ENCODE results near the gene RAPGEF4.

RAPGEF4 gene

DNA sequence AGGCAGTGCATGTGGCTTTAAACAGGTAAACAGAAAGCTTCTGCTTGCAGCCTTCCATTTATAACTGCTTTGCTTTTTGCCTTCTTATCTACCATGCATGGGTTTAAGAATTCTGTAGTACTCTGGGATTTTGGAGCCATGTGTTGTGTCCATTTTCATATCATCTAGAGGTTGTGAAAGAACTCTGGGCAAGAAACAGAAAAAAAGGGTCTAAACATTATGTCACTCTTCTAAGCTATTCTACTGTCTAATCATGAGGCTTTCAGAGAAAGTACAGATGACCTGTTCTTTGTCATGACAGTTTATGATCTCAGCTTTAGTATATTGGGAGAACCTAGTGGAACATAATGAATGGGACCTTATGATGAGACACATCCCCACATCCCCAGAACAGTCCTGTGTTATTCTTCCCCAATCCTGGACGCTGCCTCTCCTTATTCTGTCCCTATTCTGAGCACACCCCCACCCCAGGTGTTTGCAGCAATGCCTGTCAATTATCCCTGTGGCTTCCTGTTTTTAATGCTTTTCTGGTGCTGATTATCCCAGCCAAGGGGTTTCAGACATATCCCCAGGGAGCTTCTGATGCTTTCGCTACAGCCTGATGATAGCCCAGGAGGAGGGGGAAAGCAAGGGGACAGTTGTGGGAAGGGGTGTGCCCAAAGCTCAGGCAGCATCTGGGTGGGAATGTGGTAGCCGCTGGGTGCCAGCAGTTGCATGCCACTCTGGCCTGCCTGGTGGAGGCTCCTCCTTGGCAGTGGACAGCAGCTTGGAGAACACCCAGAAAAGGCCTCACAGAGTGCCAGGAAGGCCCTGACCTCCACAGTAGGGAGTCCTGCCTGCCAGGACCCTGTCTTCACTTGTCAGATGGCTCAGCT lies 170.5 kb downstream of the RAPGEF4 start:
- no peak for DNase-seq (ENCODE audit: low spot score)

DNA sequence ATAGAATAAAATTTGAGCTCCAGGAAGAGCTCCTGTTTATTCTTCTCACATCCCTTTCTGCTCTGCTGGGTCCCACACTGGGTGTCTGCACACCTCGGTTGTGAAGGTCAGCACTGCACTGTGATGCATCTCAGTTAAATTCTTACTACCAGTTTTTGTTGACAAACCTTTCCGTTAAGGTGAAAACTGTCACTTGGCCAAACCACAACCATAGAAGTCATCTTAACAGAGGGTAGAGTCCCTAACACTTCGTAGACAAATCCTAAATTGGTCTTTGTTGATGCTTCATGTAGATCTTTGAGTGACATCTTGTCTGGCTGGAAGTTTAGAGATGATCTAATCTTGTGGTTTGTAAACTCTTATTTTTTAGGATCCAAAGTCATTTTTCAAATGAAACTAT lies 172.6 kb downstream of the RAPGEF4 start:
- no peak for DNase-seq (ENCODE audit: low spot score)

DNA sequence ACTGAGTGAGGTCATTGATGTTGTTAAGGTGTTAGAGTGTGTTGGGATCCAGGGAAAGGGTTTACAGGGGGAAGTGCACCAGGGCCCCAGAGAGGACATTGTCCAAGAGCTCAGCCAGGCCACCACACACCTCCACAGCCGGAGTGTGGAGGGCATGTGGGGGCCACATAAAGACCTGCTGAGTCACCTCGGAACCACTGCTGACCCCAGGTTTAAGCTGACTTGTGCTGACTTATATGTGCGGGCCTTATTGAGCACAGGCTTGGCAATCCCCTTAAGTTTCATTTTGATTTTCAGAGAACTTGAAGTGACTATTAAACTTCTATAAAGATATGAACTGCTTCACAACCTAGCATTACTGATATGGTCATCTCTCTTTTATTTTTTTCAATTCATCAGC lies 173.8 kb downstream of the RAPGEF4 start:
- no peak for DNase-seq (ENCODE audit: low spot score)

DNA sequence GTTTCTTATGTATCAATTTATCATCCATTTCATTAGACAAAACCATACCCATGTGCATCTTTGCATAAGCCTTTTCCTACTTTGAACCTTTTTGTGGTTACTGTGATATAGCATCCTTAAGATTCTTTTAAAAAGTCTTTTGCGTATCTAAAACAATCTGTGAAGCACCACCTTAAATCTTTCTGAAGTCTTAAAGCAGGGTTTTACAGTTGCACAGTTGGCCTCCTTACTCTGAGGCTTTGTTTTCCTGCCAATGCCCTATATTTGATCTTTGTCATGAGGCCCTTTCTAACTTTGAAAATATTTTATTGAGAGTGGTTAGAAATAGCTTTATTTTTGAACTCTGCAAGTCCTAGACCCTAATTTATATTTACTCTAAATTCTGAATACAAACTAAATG lies 176.6 kb downstream of the RAPGEF4 start:
- DNase-seq (ENCODE audit: low spot score): no peak

DNA sequence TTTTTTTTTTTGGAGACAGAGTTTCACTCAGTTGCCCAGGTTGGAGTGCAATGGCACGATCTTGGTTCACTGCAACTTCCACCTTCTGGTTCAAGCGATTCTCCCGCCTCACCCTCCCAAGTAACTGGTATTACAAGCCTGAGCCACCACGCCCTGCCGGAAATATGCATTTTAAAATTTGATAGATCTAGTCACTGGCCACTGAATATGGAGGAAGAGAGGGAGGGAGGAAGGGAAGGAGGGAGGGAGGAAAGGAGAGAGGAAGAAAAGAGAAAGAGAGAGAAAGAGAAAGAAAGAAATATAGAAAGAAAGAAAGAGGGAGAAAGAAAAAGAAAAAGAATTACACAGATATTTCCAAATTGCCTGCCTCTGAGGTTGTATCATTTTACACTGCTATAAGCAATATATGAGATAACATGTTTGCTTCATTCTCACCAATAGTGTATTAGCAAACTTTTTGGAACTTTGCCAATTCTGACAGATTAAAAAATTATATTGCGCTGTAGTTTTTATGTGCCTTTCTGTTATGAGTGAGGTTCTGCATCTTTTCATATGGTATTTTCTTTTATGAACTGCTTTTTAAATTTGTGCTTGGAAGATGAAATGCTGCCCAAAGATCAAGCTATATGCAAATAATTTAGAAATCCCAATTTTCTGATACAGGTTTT lies 178.8 kb downstream of the RAPGEF4 start:
- no peak for DNase-seq (ENCODE audit: low spot score)

DNA sequence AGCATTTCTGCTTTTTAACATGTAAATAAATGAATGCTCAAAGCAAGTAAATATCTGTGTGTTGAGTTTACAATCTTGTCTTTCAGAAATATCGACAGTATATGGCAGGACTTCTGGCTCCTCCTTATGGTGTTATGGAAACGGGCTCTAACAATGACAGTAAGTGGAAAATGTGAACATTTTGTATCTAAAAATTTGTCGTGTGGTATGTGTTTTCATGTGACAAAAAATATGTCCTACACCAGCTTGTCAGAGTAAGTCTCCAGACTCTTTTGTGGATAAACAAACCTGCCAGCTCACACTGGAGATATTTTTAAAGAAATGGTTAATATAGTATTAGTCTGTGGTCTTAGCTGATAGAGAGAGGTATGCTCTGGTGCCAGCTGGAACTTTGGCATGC lies 182.1 kb downstream of the RAPGEF4 start:
- no peak for DNase-seq (ENCODE audit: low spot score)

DNA sequence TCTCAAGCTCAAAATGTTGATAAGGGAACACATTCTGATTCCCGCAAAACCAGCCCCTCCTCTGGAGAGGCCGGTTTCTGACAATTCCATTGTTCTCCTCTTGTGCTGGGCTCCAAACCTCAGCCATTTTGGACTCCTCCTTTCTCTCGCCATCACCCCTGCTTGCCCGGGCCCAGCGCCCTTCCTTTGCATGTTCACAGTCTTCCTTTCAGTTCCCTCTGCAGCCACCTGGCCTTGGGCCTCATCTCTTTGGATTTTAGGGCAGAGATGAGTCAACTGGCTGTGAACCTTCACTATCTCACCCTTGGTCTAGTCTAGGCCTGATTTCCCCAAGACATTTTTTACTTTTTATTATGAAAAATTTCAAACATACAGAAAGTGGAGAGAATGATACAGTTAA lies 184.1 kb downstream of the RAPGEF4 start:
- DNase-seq (ENCODE audit: low spot score): no peak

DNA sequence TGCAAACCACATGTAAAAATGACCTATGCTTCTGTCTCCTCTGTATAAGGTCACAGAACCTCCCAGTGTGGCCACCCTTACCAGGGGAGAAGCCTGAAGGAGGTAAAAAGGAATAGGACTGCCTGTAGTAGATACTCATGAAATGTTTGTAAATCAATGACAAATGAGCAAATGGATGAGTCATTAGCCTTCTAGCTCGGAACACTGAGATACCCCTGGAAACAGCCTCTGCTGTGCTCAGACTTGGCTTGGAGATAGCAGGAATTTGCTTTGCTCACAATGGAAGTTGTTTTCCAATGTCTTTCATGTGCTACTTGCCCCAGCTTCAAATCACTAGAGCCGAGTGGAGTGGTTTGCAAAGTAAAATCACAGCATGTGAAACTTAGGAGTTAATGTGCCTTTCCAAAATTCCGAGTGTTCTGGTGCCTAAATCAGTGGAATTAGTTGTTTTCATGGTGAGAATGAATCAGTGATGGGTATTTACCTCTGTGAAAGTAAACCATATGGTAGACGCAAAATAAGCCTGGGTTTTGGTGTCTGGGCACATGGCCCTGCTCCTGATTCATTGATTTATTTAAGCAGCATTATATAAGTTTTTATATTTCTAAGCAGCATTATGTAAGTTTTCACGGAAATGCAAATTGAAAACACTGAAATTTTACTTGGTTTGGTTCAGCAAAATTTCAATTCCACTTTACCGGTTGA lies 186.0 kb downstream of the RAPGEF4 start:
- peak; percentile 29 for DNase-seq (ENCODE audit: low spot score)

DNA sequence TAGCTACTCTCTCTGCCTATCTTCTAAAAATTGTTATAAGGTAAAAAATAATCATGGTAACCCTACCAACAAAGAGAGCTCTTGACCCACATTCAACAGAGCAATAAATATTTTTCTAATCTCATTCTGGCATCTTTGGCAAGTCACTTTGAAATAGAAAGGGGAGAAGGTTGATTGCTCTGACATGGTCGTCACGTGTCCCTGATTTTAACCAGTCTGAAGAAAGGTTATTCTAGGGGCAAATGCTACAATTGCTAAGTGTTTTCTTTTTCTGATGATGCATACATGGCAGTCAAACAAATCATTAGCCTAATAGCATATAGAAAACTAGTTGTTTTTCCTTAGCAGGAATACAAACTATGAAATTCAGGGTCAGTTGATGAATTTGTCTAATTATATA lies 186.7 kb downstream of the RAPGEF4 start:
- no peak for DNase-seq (ENCODE audit: low spot score)

DNA sequence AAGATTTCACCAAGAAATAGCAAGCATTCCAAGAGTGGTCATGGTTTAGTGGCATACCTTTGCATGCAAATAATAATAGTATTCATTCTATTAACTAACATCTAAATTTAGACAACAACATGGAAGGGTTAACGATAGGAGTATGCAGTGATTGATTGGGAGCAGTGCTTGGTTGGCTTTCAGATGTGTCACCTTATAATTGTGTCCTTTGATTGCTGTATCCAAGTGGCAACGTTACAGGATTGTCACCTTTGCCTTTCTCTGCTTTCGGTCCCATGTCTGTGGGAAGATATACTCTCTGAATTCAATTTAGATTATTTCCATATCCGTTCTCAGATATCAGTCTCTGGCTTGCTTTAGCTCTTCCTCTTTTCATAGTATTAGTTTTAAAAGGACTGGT lies 187.2 kb downstream of the RAPGEF4 start:
- DNase-seq (ENCODE audit: low spot score): no peak

DNA sequence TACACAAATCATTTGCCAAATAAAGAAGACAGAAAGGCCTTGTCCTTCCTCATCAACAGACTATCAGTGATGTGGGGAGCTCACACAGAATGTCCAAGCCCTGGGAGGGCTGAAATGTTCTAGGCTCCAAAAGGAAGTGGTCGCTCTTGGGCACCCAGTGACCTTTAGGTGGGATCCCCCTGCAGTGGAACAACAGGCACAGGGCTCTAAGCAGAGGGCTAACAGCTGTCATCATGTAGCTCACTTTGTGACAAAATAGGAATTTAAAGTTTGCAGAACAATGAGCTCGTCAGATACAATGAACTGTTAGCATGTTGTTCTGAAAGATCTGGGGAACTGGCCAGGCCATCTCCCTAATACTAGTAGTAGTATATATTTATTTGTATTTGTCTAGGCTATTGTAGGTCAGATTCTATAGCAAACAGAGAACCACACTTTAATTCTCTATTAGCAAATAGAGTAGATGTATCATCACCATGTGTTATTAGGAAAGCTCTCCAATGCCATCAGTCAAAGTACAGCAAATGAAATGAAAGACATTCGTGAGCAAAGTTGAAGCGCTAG lies 188.5 kb downstream of the RAPGEF4 start:
- DNase-seq (ENCODE audit: low spot score): no peak

DNA sequence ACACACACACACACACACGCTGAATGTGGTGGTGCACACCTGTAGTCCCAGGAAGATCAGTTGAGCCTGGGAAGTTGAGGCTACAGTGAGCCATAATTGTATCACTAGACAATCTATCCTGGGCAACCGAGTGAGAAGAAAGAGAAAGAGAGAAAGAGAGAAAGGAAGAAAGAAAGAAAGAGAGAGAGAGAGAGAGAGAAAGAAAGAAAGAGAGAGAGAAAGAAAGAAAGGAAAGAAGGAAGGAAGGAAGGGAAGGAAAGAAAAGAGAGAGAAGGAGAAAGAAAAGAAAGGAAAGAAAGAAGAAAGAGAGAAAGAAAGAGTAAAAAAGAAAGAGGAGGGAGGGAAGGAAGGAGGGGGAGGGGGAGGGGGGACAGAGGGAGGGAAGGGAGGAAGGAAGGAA lies 190.0 kb downstream of the RAPGEF4 start:
- no peak for DNase-seq (ENCODE audit: low spot score)

DNA sequence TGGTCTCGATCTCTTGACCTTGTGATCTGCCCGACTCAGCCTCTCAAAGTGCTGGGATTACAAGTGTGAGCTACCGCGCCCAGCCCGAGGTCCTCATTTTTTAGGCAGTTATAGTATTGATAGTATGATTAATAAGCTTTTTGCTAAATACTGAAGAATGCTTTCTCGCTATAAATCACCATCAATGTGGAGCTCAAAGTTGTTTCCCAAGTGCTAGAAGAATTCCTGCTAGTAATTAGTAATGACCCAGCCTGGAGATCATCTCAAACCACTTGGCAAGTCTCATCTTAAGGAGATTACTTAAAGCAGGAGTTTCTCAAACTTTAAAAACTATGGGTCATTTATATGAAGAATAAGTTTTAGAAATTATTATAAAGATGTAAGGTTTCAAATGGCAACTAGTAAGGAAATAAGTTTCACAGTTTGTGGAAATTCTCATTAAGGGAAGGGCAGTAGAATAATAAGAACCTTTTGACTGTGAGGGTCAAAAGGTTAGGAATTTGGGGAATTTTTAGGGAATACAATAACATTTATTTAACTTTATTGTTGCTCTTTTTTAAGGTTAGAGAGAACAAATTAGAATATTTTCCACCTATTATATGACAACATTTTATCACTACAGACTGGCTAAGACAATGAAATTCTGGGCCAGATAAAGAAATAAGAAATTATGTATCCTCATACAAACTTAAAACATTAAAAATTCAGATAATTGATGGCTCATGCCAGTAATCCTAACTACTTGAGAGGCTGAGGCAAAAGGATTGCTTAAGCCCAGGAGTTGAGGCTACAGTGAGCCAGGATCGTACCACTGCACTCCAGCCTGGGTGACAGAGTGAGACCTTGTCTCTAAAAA lies 191.4 kb downstream of the RAPGEF4 start:
- DNase-seq (ENCODE audit: low spot score): no peak

DNA sequence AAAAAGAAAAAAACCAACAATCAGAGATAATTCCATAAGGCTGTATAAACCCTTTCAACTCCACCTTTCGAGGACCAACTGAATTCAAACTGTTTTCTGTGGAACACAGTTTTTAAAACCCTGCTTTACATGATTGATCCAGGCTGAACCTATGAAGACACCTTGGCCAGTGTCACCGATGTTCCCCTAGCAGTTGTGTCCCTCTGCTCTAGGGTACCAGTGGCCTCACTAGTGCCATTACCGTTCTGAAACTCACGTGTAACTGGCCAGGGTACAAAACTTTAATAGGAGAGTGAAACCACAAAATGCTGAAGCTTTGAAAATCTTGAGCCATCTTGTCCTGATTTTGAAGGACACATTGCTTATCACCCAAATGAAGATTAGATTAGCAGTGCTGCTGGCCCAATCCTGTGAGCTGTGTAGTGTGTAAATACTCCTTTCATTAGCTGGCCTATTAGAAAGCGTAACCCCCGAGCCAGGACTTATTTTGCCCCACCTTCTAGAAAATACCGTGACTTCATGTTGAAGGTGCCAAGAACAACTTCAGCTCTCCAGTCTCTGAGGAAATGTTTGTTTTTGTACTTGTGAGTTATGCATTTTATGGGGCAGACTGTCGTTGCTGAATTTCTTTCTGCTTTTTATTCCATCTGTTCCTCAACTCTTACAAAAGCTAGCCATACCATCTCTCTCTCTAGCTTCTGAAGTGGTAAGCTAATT lies 192.2 kb downstream of the RAPGEF4 start:
- peak; percentile 39 for DNase-seq (ENCODE audit: low spot score)

DNA sequence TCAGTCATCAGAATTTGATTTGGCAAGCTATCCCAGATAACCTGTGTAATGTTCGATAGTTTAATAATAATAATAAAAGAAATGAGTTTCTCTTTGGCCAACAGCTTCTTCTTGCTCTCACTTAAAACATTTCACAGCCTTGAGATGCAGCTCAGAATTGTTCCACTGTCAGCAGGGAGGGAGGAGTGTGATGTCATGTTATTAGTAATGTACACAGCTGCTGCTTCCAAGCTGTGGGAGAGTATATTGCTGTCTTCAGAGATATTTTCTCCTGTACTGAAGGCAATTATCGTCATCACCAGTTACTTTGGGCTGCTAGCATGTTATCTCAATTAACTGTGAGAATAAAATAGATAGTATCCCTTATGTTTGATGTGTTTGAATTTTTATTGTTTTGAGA lies 193.1 kb downstream of the RAPGEF4 start:
- no peak for DNase-seq (ENCODE audit: low spot score)

DNA sequence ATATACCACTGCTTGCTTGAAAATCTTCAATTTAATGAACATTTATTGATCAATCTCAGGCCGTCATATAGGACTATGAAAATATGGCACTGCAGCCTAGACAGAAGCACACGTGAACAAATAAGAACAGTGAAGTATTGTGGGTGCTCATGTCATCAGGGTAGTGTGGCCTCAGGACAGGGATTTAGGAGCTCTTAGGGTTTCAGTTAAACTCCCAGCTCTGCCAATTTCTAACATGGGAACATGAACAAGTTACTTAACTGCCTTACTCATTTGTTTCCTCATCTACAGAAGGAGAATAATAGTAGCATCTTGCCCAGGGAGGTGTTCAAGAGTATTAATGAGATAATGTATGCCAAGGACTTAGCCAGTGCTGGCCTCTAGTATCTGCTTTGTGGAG lies 194.0 kb downstream of the RAPGEF4 start:
- DNase-seq (ENCODE audit: low spot score): no peak

DNA sequence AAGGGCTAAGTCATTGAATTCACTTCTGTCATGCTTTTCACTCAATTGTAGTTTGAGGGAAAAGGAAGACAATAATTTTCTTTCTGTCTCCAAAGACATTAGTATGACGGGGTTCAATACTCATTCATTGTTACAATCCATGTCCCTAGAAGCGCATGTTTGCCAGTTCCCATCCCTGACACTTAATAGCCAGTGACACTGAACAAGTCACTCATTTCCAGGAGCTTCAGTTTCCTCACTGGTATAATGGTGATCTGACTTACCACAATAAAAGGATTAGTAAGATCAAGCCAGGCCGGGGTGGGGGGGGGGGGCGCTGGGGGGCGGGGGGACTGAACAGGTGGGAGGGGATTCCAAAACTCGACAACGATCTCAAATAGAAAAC lies 195.2 kb downstream of the RAPGEF4 start:
- no peak for DNase-seq (ENCODE audit: low spot score)

DNA sequence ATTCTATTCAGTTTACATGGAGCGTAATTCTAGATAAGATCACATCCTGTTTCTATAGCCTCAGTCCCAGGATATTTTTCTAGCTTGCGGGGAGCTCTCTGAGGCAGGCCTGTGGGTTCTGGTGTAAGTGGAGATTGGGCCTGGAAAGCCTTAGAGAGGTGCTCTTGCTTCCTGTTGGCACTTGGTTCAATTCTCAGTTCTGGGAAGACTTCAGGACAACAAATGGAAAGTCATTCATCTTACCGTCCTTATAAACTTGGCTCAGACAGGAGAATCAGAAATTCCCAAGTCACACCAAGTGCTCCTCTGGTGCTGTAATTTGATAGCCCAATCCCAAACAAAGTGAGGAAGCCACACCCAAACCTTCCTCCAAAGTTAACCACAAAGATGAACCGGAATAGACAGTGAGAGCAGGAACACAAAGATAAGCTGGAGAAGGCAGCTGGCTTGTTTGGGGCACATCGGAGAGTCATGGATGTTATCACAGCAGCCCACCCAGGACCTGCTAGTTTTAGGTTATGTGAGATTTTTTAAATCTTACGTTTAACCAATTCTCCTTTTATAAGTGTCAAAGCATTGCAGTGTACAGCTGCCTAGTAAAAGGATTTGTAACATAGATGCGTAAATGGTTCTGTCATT lies 195.7 kb downstream of the RAPGEF4 start:
- DNase-seq (ENCODE audit: low spot score): no peak

DNA sequence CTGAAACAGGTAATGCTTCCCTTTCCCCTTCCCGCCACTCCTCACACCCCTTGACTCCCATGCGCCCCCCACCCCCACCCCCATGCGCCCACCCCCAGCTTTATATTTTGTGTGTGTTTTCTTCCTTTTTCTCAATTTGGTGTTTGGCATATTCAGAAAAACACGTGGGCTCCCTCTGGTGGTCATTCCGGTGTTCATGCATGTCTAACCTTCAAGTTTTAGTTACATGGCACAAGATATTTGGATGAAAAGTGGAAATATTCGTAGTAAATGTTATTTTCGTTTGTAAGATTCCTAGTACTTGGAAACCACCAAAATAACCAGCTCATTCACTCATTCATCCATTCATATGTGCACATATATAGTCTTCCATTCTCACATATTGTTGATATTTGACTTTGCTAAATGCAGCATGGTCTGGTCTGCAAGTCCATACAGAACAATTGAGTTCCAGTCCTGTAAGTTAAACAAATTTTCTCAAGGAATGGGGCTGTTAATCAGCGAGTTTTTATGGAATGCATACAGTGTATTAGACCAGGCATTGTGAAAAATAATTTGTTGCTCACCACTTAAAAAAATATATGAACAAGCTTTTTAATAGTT lies 196.4 kb downstream of the RAPGEF4 start:
- peak; percentile 30 for DNase-seq (ENCODE audit: low spot score)
